Esophagus muscularis mucosa (tissue), 4 donors: ENCODE data around the gene FANCC.

Source experiments
- EP300 ChIP-seq: sonication (generic); formaldehyde crosslinking; IDR thresholded peaks from one replicate; pipeline ENCODE4 v1.6.1; 2017; ENCODE audit warnings: antibody characterized with exemption
- POLR2A ChIP-seq: fragments of 450-650 bp; IDR thresholded peaks from one replicate; pipeline ENCODE4 v1.6.1; 2017; ENCODE audit warnings: antibody characterized with exemption, moderate library complexity, mild to moderate bottlenecking, low read depth
- POLR2AphosphoS5 ChIP-seq, 2 donors: sonication (generic); formaldehyde crosslinking; IDR thresholded peaks; one replicate each; pipeline ENCODE4 v1.6.1; 2017; ENCODE audit warnings: antibody characterized with exemption in 2 of 2
- TF ChIP-seq, protein P1 (sequence below), 3 experiments: fragments of 200-600 bp in 2 of 3; fragments of 450-650 bp in 1 of 3; sonication (generic) in 2 of 3; IDR thresholded peaks; one replicate each; pipeline ENCODE4 v1.5.1; 2017 to 2019; ENCODE audit warnings: antibody characterized with exemption in 3 of 3, mild to moderate bottlenecking in 2 of 3, moderate library complexity in 1 of 3

DNA sequence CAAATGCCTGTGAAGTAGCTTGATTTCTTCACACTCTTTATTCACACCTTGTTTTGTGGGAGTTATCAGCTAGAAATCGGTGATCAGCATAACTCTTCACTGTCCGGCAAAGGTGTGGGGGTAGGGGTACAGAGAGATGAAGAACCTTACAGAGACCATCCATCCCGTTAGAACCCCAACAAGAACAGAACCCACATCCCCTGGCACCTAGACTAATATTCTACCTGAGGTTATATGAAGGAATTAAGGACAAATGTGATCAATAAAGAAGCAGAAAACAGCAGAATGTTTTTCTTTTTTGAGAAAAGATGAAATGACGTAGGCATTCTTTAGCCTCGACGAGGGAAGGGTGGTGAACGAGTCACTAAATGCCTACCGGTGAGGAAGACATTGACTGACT lies 44.7 kb downstream of the FANCC start:
- TF ChIP-seq, protein P1, sequence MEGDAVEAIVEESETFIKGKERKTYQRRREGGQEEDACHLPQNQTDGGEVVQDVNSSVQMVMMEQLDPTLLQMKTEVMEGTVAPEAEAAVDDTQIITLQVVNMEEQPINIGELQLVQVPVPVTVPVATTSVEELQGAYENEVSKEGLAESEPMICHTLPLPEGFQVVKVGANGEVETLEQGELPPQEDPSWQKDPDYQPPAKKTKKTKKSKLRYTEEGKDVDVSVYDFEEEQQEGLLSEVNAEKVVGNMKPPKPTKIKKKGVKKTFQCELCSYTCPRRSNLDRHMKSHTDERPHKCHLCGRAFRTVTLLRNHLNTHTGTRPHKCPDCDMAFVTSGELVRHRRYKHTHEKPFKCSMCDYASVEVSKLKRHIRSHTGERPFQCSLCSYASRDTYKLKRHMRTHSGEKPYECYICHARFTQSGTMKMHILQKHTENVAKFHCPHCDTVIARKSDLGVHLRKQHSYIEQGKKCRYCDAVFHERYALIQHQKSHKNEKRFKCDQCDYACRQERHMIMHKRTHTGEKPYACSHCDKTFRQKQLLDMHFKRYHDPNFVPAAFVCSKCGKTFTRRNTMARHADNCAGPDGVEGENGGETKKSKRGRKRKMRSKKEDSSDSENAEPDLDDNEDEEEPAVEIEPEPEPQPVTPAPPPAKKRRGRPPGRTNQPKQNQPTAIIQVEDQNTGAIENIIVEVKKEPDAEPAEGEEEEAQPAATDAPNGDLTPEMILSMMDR (IDR thresholded peaks at IDR 0.05): no peak
- TF ChIP-seq POLR2AphosphoS5 (IDR thresholded peaks at IDR 0.05) (no peak), POLR2A (no peak), EP300 (no peak)
